PC-9 (cell line): ENCODE measurements around the gene CEP72.

Source experiments
- EZH2 ChIP-seq: fragments of 200-600 bp; sonication (generic); IDR thresholded peaks from 2 replicates; pipeline ENCODE4 v1.8.0; 2017; ENCODE audit warnings: antibody characterized with exemption, low read depth
- TF ChIP-seq, protein P1 (sequence below): fragments of 200-600 bp; sonication (generic); conservative IDR thresholded peaks from 2 replicates; pipeline ENCODE4 v1.6.1; 2017; ENCODE audit warnings: mixed run types, antibody characterized with exemption, mild to moderate bottlenecking, moderate library complexity

DNA sequence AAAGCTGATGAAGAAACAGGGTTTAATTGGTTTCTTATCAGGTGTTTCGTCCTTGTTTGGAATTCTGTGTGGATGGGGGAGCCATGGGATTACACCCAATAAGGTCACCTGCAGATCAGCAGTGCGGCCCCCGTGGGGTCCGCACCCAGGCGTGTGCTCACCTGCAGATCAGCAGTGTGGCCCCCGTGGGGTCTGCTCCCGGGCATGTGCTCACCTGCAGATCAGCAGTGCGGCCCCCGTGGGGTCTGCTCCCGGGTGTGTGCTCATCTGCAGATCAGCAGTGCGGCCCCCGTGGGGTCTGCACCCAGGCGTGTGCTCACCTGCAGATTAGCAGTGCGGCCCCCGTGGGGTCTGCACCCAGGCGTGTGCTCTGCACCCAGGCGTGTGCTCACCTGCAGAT is 41.7 kb upstream of the CEP72 start:
- TF ChIP-seq, protein P1, sequence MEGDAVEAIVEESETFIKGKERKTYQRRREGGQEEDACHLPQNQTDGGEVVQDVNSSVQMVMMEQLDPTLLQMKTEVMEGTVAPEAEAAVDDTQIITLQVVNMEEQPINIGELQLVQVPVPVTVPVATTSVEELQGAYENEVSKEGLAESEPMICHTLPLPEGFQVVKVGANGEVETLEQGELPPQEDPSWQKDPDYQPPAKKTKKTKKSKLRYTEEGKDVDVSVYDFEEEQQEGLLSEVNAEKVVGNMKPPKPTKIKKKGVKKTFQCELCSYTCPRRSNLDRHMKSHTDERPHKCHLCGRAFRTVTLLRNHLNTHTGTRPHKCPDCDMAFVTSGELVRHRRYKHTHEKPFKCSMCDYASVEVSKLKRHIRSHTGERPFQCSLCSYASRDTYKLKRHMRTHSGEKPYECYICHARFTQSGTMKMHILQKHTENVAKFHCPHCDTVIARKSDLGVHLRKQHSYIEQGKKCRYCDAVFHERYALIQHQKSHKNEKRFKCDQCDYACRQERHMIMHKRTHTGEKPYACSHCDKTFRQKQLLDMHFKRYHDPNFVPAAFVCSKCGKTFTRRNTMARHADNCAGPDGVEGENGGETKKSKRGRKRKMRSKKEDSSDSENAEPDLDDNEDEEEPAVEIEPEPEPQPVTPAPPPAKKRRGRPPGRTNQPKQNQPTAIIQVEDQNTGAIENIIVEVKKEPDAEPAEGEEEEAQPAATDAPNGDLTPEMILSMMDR, result no peak
- TF ChIP-seq EZH2, result no peak
